Stimulated activated naive CD4-positive, alpha-beta T cell (primary cell): ENCODE data around the gene ALDH3A1.

Experiments used
- DNase-seq, 6 experiments: peaks; one replicate each; lab custom pipeline; 2025; lab: John Stamatoyannopoulos, UW

ALDH3A1 gene

GRCh38 chr17:19719355-19720209, 28.5 kb downstream of the ALDH3A1 start:
- DNase-seq: no peak

- DNase-seq: no peak
These were observed 29.3 kb downstream of the ALDH3A1 start for GRCh38 chr17:19718613-19719354.

DNA sequence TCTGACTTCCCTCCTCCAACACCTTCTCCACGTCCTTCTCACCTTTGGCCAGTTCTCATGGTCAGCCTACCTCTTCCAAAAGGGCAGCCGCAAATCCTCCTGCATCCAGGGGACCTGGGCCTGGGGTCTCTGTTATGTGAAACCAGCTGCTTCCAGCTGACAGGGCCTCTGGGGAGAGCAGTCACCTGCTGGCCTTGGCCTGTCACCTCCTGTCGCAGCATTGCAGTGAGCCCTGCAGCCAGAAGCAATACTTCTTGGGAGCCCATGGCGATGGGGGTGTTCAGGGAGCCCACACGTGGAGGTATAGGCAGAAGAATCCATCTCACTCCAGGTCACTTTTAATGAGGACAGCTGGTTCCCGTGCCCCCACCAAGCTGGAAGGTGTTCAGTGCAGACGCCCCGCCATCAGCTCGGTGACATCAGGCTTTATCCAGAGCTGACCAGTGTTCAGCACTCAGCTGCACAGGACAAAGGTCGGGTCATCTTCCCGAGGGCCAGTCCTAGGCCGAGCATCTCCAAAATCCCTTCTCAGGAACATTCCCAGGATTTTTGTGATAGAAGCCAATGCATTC, 30.0 kb downstream of the ALDH3A1 start:
- no peak for DNase-seq

- no peak for DNase-seq
These were observed 30.6 kb downstream of the ALDH3A1 start for GRCh38 chr17:19717411-19717908.

- no peak for DNase-seq
These were observed 31.1 kb downstream of the ALDH3A1 start for GRCh38 chr17:19717031-19717360.

DNA sequence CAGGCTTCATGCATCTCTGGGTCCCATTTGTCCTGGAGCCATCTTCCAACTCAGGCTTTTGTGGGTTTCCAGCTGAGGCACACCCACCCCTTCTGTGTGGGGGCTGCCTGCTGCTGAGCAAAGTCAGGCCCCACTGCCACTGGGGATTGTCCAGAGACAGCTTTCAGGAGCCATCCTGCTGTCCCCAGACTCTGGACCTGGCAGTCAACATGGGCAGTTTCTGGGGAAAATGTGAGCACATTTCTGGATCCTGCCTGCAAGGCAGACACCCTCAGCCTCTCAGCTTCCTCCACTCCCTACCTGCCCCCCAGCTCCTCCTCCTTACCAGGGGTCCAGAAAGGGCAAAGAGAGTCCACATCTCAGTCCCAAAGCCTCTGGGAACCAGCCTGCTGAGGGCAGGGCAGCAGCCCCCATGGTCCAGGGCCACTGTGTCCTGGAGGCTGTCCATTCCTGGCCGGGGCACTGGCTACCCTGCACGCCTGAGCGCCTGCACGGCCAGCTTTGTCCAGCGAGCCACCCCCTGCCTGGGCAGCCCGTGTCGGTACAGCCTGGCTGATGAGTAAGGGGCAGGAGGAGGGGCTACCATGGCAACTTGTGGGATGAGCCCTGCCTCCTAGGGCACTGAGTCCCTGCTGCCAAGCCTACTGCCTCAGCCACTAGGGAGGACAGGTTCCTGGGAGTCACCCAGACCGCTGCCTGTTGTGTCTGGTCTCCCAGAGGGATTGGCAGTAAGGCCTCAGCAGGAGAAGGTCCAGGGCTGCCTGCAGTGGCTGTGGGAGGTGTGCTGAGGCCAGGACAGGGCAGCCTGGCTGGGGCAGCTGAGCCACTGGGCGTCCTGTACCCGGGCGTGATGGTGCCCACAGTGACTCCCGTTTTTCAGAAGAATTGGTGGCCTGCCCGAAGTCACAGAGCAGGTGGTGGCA, 31.7 kb downstream of the ALDH3A1 start, which contains the start of gene SLC47A2:
Gene SLC47A2 (minus strand): TSS at position 477 of the 923 bp plus-strand sequence. CDS start 29 bp downstream, at position 448.
- no peak for DNase-seq

- DNase-seq: no peak
These were observed 33.3 kb downstream of the ALDH3A1 start for GRCh38 chr17:19714542-19715411.

- no peak for DNase-seq
These were observed 34.2 kb downstream of the ALDH3A1 start for GRCh38 chr17:19713901-19714361.

DNA sequence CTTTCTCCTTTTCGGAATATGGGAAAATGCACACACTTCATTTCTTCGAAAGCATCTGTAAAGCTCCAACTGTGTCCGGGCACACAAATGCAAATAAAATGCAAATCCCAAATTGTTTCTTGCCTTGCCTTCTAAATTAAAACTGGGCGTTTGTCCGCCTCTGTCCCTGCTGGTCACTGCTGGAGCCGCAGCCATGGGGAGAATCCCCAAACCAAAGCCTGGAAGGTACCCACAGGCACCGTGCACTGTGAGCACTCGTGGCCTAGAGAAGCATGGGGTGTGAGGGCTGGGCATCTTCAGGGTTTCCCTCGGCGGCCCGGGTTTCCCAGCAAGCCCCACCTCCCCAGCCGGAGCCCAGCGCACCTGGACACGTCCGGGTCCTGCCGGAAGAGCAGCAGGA, 34.6 kb downstream of the ALDH3A1 start:
- no peak for DNase-seq

GRCh38 chr17:19712436-19713004, 35.6 kb downstream of the ALDH3A1 start:
- no peak for DNase-seq

- DNase-seq: no peak
These were observed 38.3 kb downstream of the ALDH3A1 start for GRCh38 chr17:19709841-19710240.

DNA sequence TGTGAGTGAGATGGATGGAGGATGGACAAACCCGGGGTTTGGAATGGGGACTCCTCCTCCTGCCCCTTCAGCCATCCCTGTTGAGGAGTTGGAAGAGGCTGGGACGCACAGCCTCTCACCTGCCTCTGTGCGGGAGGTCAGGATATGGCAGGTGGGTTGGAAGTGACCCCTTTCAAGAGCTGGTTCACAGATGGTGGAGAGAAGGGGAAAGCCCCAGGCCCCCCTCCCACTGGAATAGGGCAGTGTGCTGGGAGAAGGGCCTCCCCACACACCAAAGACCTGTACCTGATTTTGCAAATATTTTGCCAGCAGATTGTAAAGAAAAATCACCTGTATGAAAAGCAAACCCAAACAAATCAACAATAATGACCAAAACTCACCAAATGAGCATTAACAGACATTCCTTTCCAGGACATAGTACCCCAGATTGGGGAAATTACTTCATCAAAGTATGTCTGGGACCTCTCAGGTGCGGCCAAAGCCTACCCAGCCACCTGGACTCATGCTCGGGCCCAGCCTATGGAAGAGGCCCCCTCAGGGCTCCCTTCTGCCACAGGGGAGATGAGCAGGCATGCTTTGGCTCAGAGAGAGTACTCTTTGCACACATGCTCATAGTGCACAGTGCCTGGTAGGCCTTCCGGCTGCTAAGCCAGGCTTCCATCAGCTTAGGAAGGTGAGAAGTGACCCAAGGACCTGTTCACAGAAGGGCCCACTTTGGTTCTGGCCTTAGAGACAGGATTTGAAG, 39.5 kb downstream of the ALDH3A1 start:
- no peak for DNase-seq

GRCh38 chr17:19707728-19708221, 40.3 kb downstream of the ALDH3A1 start:
- DNase-seq: no peak

DNA sequence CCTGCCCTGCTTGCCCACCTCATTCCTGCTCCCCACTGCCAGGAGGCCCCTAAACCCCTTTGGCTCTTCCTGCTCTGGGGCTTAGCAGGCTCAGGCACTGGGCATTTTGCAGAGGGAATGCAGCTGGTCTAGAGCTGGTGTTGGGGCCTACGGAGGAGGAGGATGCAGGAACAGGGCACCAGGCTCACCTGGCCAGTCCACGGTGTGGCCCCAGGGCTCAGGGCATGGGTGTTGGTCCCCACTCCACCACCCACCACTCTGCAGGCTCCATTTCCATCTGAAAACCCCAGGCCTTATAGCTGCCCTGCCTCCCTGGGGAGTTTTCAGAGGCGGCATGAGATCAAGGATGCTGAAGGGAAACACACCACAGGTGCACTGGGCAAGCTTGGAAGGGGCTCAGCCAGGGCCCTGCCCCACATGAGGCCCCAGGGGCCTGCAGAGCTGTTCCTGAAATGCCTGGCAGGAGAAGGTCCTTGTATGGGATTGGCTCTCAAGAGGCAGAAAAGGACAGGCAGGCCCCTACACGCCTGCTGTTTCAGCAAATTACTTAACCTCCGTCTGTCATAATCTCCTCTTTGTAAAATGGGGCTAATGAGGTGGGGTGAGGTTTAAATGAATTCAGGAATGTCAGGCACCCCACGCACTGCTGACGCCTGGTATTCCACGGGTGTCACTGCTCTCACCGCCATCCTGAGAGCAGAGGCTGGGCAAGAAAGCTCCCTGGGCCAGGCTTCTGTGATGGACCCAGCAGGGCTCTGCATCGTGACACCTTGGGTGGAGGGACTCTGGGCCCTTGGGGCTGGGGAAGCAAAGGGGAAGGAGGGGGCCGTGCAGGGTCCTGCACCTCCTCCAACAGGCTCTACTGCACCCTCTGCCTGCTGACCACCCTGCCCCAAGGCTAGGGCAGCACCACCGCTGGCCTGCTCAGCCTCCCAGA, 41.0 kb downstream of the ALDH3A1 start:
- no peak for DNase-seq

DNA sequence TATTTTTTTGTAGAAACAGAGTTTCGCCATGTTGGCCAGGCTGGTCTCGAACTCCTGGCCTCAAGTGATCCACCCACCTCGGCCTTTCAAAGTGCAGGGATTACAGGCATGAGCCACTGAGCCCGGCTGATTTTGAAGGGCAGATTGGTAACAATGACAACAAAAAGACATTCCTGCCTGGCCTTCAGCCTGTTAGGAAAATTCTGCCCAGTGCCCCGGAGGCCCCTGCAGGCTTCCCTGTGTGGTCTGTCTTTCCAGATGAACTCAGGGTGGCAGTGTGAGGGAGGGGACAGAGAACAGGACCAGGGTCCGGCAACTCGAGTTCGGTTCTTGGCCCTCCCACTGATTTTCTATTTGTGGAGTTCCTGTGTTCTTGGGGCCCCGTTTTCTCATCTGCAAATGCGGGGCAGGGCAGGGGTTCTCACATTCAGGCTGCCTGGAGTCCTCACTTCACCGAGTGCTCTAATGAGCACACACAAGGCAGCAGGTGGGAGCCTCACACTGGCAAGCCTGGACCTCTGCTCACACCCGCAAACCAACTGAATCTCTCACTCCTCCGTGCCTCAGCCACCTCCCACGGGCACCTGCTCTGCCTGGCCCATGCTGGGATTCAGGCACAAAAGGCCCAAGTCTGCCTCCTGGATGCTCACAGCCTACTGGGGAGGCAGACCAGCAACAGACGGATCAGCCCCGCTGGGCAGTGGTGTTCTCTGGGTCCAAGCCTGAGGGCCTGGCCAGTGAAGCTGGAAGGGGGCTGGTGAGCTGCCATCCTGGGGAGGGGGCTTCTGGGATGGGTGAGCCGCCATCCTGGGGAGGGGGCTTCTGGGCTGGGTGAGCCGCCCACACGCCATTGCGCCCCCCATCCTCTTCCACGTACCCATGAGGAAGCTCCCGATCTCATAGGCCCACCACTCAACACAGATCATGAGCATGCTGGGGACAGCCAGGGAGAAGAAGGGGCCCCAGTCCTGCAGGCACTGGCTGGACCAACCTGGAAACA, 42.0 kb downstream of the ALDH3A1 start:
- DNase-seq: no peak

GRCh38 chr17:19705201-19705600, 42.9 kb downstream of the ALDH3A1 start:
- no peak for DNase-seq
